Mucosa of rectum (tissue), 2 donors: ENCODE results near the gene RHBG.

Source experiments
- H3K27ac ChIP-seq, 2 donors: one replicate each; pipeline ENCODE4 v1.7.0; 2013; ENCODE audit warnings: inconsistent platforms in 2 of 2, low read depth in 2 of 2, low read length in 2 of 2
- H3K27me3 ChIP-seq, 2 donors: one replicate each; pipeline ENCODE4 v1.7.0; 2013; ENCODE audit warnings: low read length in 2 of 2; ENCODE audit not compliant: control insufficient read depth in 2 of 2, insufficient read depth in 2 of 2
- H3K36me3 ChIP-seq, 2 donors: one replicate each; pipeline ENCODE4 v1.7.0; 2013; ENCODE audit warnings: low read length in 2 of 2; ENCODE audit not compliant: control insufficient read depth in 2 of 2, insufficient read depth in 2 of 2
- H3K4me1 ChIP-seq, 2 donors: one replicate each; pipeline ENCODE4 v1.7.0; 2013; ENCODE audit warnings: low read length in 2 of 2, mild to moderate bottlenecking in 1 of 2; ENCODE audit not compliant: control insufficient read depth in 2 of 2, insufficient read depth in 2 of 2
- H3K4me3 ChIP-seq, 2 donors: one replicate each; pipeline ENCODE4 v1.7.0; 2013; ENCODE audit warnings: low read length in 2 of 2
- H3K9ac ChIP-seq, 2 donors: one replicate each; pipeline ENCODE4 v1.7.0; 2013; ENCODE audit warnings: low read length in 2 of 2, low read depth in 1 of 2, mild to moderate bottlenecking in 1 of 2
- H3K9me3 ChIP-seq, 2 donors: one replicate each; pipeline ENCODE4 v1.7.0; 2013; ENCODE audit warnings: low read length in 2 of 2; ENCODE audit not compliant: control insufficient read depth in 2 of 2
- donor health status: healthy.
- donor health status: Normal muscosa, but diverticular disease.

Gene RHBG

DNA sequence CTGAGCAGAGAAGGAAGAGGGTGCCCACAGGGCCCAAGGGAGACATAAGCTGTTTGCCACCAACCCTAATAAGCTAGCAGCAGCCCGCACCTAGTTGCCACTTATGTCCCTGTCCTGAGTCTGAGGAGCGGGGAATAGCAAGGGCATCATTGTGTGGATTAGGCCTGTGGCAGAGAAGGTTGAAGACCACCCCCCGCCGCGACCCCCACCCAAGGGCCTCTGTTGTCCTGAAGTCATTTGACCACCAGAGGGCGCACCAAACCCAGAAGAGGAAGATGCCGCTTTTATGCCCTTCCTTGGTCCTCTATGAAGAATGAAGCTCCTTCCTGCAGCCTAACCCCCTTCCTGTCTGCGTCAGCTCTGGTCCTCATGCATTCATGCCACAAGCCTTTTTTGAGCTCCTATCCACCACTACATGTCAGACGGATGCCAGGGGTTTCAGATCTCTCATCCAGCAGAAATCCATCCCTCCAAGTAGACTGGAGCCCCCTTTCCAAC is 16.6 kb downstream of the RHBG start:
- Histone ChIP-seq H3K36me3 (no peaks in the 10 kb centered on the region), H3K4me1 (no peaks in the 10 kb centered on the region), H3K27me3 (peaks cover 6 to 29% of the 10 kb centered on the region in 2 donors), H3K9me3 (no peaks in the 10 kb centered on the region), H3K9ac (no peak overlapping the region), H3K27ac (no peak overlapping the region), H3K4me3 (no peak overlapping the region)

GRCh38 chr1:156386134-156386901 is 17.3 kb downstream of the RHBG start:
- Histone ChIP-seq H3K36me3 (no peaks in the 10 kb centered on the region), H3K9me3 (no peaks in the 10 kb centered on the region), H3K9ac (no peak overlapping the region), H3K27me3 (peaks cover 6 to 31% of the 10 kb centered on the region in 2 donors), H3K4me3 (no peak overlapping the region), H3K4me1 (no peaks in the 10 kb centered on the region), H3K27ac (no peak overlapping the region)

DNA sequence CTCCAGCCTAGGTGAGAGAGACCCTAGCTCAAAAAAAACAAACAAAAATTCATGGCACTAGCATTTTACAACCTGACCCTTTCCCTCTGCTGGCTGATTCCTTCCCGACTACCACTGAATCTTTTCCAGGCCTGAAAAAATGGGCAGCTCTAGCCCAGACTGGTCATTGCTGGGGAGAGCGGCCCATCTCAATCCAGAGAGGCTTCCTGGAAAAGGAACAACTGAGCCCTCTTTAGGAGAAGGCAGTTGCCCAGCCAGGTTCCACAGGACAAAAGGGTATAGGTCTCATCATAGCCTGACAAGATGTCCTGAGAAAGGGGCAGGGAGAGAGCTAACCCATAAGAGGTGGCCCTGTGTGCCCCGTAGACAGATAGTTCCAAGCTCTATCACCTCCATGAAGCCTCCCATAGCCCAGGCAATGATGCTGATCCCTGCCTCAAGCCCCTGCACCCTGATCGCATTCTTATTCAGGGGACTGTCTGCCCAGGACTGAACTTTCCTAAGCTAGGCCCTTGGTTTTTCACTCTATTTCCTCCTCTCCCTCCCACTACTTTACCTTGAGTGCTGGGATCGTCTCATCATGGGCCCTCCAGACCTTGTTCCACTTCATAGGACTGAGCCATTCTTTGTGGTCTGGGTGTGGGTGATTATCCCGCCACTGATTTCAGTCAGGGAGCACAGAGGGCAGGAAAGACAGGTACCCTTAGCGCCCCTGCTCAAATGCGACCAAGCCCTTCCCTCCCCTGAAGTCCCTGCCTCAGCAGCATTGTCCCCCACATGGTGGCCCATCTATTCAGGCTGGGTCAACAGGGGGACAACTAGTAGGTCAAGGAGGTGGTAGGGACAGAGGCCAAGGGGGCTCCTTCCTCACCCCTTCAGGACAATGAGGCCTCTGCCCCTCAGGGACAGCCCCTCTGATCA is 18.2 kb downstream of the RHBG start:
- no peak overlapping the region for H3K4me3 ChIP-seq
- H3K27ac ChIP-seq, result no peak overlapping the region
- H3K9me3 ChIP-seq, result no peaks in the 10 kb centered on the region
- no peaks in the 10 kb centered on the region for H3K36me3 ChIP-seq
- H3K9ac ChIP-seq, result no peak overlapping the region
- H3K4me1 ChIP-seq, result no peaks in the 10 kb centered on the region
- peaks cover 8 to 31% of the 10 kb centered on the region in 2 donors for H3K27me3 ChIP-seq

GRCh38 chr1:156387870-156388173 is 18.8 kb downstream of the RHBG start:
- peaks cover 8 to 31% of the 10 kb centered on the region in 2 donors for H3K27me3 ChIP-seq
- H3K4me3 ChIP-seq, result no peak overlapping the region
- H3K9ac ChIP-seq, result no peak overlapping the region
- no peaks in the 10 kb centered on the region for H3K36me3 ChIP-seq
- no peaks in the 10 kb centered on the region for H3K9me3 ChIP-seq
- H3K27ac ChIP-seq, result no peak overlapping the region
- no peaks in the 10 kb centered on the region for H3K4me1 ChIP-seq

DNA sequence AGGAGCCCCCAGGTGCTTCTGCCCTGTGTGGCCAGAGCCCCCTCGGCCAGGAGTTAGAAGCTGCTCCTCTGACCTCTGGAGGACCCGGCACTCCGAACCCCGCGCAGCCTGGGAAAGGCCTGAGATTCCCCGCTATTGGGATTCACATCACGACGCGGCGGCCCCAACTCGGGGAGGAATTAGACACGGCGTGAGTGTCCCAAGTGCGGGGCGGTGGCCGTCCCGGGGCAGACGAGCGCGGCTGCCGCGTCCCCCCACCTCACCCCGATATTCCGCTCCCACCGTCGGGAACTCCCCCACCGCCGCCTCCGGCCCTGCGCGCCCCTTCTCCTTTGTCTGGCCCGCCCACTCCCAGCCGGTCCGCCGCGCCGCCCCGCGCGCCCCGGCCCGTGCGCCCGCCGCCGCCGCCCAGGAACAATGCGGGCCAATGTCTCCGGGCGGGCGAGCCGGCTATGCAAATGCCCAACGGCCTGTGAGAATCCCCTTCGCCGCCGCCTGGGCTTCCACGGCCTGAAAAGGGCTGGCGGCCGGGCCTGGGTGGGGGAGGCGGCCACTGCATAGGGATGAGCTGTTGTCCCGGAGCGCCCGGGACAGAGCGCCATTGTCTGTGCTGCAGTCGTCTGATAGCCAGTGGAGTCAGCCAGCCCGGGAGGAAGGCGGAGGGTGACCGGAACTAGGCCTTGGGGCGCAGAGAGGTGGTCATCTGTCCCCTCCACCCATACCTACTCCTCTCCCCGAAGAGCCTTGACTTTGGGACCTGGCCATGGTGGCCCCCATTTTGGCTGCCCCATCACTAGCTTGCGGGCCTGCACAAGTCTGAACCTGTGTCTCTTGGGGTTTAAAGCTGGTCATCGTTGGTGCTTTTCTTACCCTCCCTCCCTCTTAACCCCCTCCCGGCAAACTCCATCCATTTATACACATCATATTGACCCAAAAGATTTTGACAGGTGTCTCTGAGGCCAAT is 19.4 kb downstream of the RHBG start:
- no peaks in the 10 kb centered on the region for H3K4me1 ChIP-seq
- no peak overlapping the region for H3K4me3 ChIP-seq
- no peaks in the 10 kb centered on the region for H3K36me3 ChIP-seq
- no peak overlapping the region for H3K27ac ChIP-seq
- no peak overlapping the region for H3K9ac ChIP-seq
- peaks cover 8 to 31% of the 10 kb centered on the region in 2 donors for H3K27me3 ChIP-seq
- no peaks in the 10 kb centered on the region for H3K9me3 ChIP-seq

GRCh38 chr1:156389311-156389710 is 20.3 kb downstream of the RHBG start:
- H3K9me3 ChIP-seq, result no peaks in the 10 kb centered on the region
- H3K4me1 ChIP-seq, result no peaks in the 10 kb centered on the region
- no peak overlapping the region for H3K27ac ChIP-seq
- H3K36me3 ChIP-seq, result no peaks in the 10 kb centered on the region
- H3K4me3 ChIP-seq, result no peak overlapping the region
- no peak overlapping the region for H3K9ac ChIP-seq
- H3K27me3 ChIP-seq, result peaks cover 8 to 31% of the 10 kb centered on the region in 2 donors

DNA sequence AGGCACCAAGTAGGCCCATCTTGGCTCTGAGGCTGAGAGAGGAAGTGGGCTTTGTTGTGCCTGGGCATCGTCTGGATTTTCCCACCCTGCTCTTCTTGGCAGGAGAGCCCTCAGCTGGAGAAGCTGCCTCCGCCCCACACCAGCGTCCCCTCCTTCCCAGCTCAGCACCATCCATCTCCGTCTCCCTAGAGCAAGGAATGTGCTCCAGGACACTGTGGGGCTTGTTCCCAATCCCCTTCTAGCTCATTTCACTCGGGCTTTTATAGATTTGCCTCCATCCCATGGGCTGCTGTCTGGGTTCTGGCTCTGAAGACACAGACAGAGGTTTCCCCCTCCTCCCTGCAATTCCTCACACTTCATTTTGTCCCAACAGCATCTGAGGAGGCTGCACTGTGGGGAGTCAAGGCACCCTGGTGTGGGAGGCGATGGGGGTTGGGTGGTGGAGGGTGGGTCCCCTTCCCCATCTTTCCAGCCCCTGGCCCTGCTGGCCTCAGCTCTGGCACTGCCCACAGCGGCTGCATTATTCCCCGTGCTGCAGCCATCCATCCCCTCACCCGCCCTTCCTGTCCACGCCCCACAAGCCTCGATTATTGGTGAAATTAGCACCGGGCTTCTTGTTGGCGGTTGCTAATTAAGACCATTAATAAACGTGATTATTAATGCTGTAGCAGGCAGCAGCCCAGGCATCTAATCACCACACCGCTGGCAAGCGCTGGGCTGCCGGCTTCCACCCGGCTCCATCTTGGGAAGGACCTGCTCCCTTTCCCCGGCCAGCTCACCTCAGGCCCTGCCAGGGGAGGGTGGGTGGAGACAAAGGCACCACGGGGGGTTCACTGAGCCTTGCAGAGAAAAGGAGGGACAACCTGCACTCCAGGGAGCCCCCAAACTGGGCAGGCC is 21.7 kb downstream of the RHBG start:
- Histone ChIP-seq H3K4me3 (no peak overlapping the region), H3K9me3 (no peaks in the 10 kb centered on the region), H3K4me1 (no peaks in the 10 kb centered on the region), H3K9ac (no peak overlapping the region), H3K27ac (no peak overlapping the region), H3K27me3 (peaks cover 8 to 31% of the 10 kb centered on the region in 2 donors), H3K36me3 (no peaks in the 10 kb centered on the region)

DNA sequence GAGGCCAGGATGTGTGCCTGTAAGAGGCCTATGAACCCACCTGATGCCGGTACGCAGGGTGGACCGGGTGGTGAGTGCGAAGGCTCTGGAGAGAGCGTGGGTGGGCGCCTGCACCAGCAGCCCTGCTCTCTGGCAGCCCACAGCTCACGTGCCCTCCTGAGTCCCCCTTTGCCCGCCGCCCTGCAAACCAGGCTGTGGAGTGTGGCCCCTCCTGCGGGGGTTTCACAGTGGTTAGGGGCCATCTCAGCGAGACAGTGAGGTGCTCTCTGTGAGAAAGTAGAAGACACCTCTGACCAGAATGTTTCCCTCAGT is 22.3 kb downstream of the RHBG start:
- no peak overlapping the region for H3K4me3 ChIP-seq
- no peaks in the 10 kb centered on the region for H3K36me3 ChIP-seq
- peaks cover 8 to 29% of the 10 kb centered on the region in 2 donors for H3K27me3 ChIP-seq
- H3K4me1 ChIP-seq, result no peaks in the 10 kb centered on the region
- H3K27ac ChIP-seq, result no peak overlapping the region
- no peak overlapping the region for H3K9ac ChIP-seq
- H3K9me3 ChIP-seq, result no peaks in the 10 kb centered on the region

DNA sequence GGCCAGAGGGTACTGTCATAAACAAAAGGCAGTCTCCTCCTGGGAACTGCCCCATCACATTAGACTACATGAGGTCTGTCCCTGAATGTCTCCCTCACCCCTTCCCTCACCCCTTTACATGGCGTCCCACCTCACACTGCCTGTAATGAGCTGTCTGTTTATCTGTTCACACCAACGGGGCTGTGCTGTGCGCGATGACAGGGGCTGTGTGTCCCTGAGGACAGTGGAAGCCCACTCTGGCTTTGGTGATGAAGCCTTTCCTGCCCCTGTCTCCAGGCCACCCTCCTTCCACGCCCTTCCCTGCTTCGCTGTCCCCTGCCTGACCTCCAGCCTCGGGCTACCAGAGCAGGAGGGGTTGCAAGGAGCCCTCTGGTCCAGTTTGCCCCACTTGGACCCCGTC is 22.7 kb downstream of the RHBG start:
- Histone ChIP-seq H3K36me3 (no peaks in the 10 kb centered on the region), H3K4me1 (no peaks in the 10 kb centered on the region), H3K9ac (no peak overlapping the region), H3K9me3 (no peaks in the 10 kb centered on the region), H3K27ac (no peak overlapping the region), H3K4me3 (no peak overlapping the region), H3K27me3 (peaks cover 8 to 27% of the 10 kb centered on the region in 2 donors)
